ENCODE measurements around the gene UBR7.
"Not testable (repeated sequence)": the region's sequence is repeated elsewhere in the genome, so short reads cannot be mapped to it uniquely, and the experiment has no call there.

Gene UBR7

GRCh38 chr14:93171376-93171775, 35.7 kb upstream of the UBR7 start:
- Histone ChIP-seq H3K4me1 (ENCODE audit: insufficient read depth, low read length) (no peaks in the 10 kb centered on the region), H3K27ac (ENCODE audit: low read depth, low read length) (no peak overlapping the region), H3K9ac (ENCODE audit: low read depth, low read length) (no peak overlapping the region), H3K4me3 (ENCODE audit: low read length) (no peak overlapping the region), H3K9me3 (ENCODE audit: insufficient read depth, low read depth, low read length) (no peaks in the 10 kb centered on the region), H3K36me3 (ENCODE audit: insufficient read depth, low read length) (no peaks in the 10 kb centered on the region), H3K27me3 (ENCODE audit: insufficient read depth, low read length) (no peaks in the 10 kb centered on the region)
- 97% methylated on average over 4 of the region's 4 CpGs for WGBS

GRCh38 chr14:93173943-93174395, 33.1 kb upstream of the UBR7 start:
- Histone ChIP-seq H3K27me3 (ENCODE audit: insufficient read depth, low read length) (no peaks in the 10 kb centered on the region), H3K9me3 (ENCODE audit: insufficient read depth, low read depth, low read length) (no peaks in the 10 kb centered on the region), H3K27ac (ENCODE audit: low read depth, low read length) (no peak overlapping the region), H3K36me3 (ENCODE audit: insufficient read depth, low read length) (no peaks in the 10 kb centered on the region), H3K4me1 (ENCODE audit: insufficient read depth, low read length) (no peaks in the 10 kb centered on the region), H3K4me3 (ENCODE audit: low read length) (no peak overlapping the region), H3K9ac (ENCODE audit: low read depth, low read length) (no peak overlapping the region)
- 78% methylated on average over 9 of the region's 10 CpGs for WGBS

GRCh38 chr14:93174731-93175130, 32.3 kb upstream of the UBR7 start:
- H3K27me3 ChIP-seq (ENCODE audit: insufficient read depth, low read length); H3K4me3 ChIP-seq (ENCODE audit: low read length); H3K9me3 ChIP-seq (ENCODE audit: insufficient read depth, low read depth, low read length); H3K36me3 ChIP-seq (ENCODE audit: insufficient read depth, low read length); H3K4me1 ChIP-seq (ENCODE audit: insufficient read depth, low read length); H3K27ac ChIP-seq (ENCODE audit: low read depth, low read length); H3K9ac ChIP-seq (ENCODE audit: low read depth, low read length): not testable (repeated sequence)
- 90% methylated on average over 5 of the region's 5 CpGs for WGBS

- Histone ChIP-seq H3K9ac (ENCODE audit: low read depth, low read length) (no peak overlapping the region), H3K4me1 (ENCODE audit: insufficient read depth, low read length) (no peaks in the 10 kb centered on the region), H3K36me3 (ENCODE audit: insufficient read depth, low read length) (no peaks in the 10 kb centered on the region), H3K9me3 (ENCODE audit: insufficient read depth, low read depth, low read length) (no peaks in the 10 kb centered on the region), H3K27me3 (ENCODE audit: insufficient read depth, low read length) (no peaks in the 10 kb centered on the region), H3K4me3 (ENCODE audit: low read length) (no peak overlapping the region), H3K27ac (ENCODE audit: low read depth, low read length) (no peak overlapping the region)
- WGBS = 88% methylated on average over 5 of the region's 6 CpGs
Measured at GRCh38 chr14:93175492-93175891, 31.6 kb upstream of the UBR7 start.

- Histone ChIP-seq H3K4me1 (ENCODE audit: insufficient read depth, low read length) (no peaks in the 10 kb centered on the region), H3K9me3 (ENCODE audit: insufficient read depth, low read depth, low read length) (no peaks in the 10 kb centered on the region), H3K27ac (ENCODE audit: low read depth, low read length) (no peak overlapping the region), H3K36me3 (ENCODE audit: insufficient read depth, low read length) (peaks cover 23% of the 10 kb centered on the region), H3K27me3 (ENCODE audit: insufficient read depth, low read length) (no peaks in the 10 kb centered on the region), H3K4me3 (ENCODE audit: low read length) (peak overlapping the region; percentile 98), H3K9ac (ENCODE audit: low read depth, low read length) (peak overlapping the region; percentile 91)
- 50% methylated on average over 17 of the region's 17 CpGs for WGBS
Measured at GRCh38 chr14:93183596-93184317, 23.3 kb upstream of the UBR7 start.

- H3K4me1 ChIP-seq (ENCODE audit: insufficient read depth, low read length) = no peaks in the 10 kb centered on the region
- H3K9ac ChIP-seq (ENCODE audit: low read depth, low read length) = peak within 1 kb of the TSS; percentile 91
- H3K36me3 ChIP-seq (ENCODE audit: insufficient read depth, low read length) = peaks cover 28% of the 10 kb centered on the region
- WGBS = under 1% methylated on average over 124 of the region's 124 CpGs
- H3K27ac ChIP-seq (ENCODE audit: low read depth, low read length) = peak within 1 kb of the TSS; percentile 94
- H3K4me3 ChIP-seq (ENCODE audit: low read length) = peak within 1 kb of the TSS; percentile 98
- H3K9me3 ChIP-seq (ENCODE audit: insufficient read depth, low read depth, low read length) = no peaks in the 10 kb centered on the region
- H3K27me3 ChIP-seq (ENCODE audit: insufficient read depth, low read length) = no peaks in the 10 kb centered on the region
Measured at GRCh38 chr14:93184391-93185348, 22.4 kb upstream of the UBR7 start, which contains the start of the genes LYSET and MOAP1. Gene LYSET (plus strand): TSS chr14:93185317. CDS start chr14:93185406, 89 bp downstream. Gene MOAP1 (minus strand): TSS chr14:93184897. CDS start chr14:93184242, 655 bp downstream.

- H3K9me3 ChIP-seq (ENCODE audit: insufficient read depth, low read depth, low read length) = no peaks in the 10 kb centered on the region
- H3K4me1 ChIP-seq (ENCODE audit: insufficient read depth, low read length) = no peaks in the 10 kb centered on the region
- H3K27me3 ChIP-seq (ENCODE audit: insufficient read depth, low read length) = no peaks in the 10 kb centered on the region
- peak overlapping the region; percentile 88 for H3K9ac ChIP-seq (ENCODE audit: low read depth, low read length)
- peak overlapping the region; percentile 98 for H3K4me3 ChIP-seq (ENCODE audit: low read length)
- peaks cover 28% of the 10 kb centered on the region for H3K36me3 ChIP-seq (ENCODE audit: insufficient read depth, low read length)
- peak overlapping the region; percentile 94 for H3K27ac ChIP-seq (ENCODE audit: low read depth, low read length)
- WGBS = 4% methylated on average over 10 of the region's 10 CpGs
Measured at GRCh38 chr14:93185349-93185720, 21.7 kb upstream of the UBR7 start.

GRCh38 chr14:93186466-93186865, 20.6 kb upstream of the UBR7 start:
- Histone ChIP-seq H3K27ac (ENCODE audit: low read depth, low read length) (no peak overlapping the region), H3K36me3 (ENCODE audit: insufficient read depth, low read length) (peaks cover 28% of the 10 kb centered on the region), H3K4me1 (ENCODE audit: insufficient read depth, low read length) (no peaks in the 10 kb centered on the region), H3K9me3 (ENCODE audit: insufficient read depth, low read depth, low read length) (no peaks in the 10 kb centered on the region), H3K9ac (ENCODE audit: low read depth, low read length) (no peak overlapping the region), H3K4me3 (ENCODE audit: low read length) (no peak overlapping the region), H3K27me3 (ENCODE audit: insufficient read depth, low read length) (no peaks in the 10 kb centered on the region)
- WGBS = 93% methylated on average over 6 of the region's 6 CpGs

- H3K4me3 ChIP-seq (ENCODE audit: low read length) = no peak overlapping the region
- H3K4me1 ChIP-seq (ENCODE audit: insufficient read depth, low read length) = no peaks in the 10 kb centered on the region
- 100% methylated on average over 3 of the region's 3 CpGs for WGBS
- no peak overlapping the region for H3K9ac ChIP-seq (ENCODE audit: low read depth, low read length)
- peaks cover 28% of the 10 kb centered on the region for H3K36me3 ChIP-seq (ENCODE audit: insufficient read depth, low read length)
- H3K27ac ChIP-seq (ENCODE audit: low read depth, low read length) = no peak overlapping the region
- no peaks in the 10 kb centered on the region for H3K9me3 ChIP-seq (ENCODE audit: insufficient read depth, low read depth, low read length)
- H3K27me3 ChIP-seq (ENCODE audit: insufficient read depth, low read length) = no peaks in the 10 kb centered on the region
Measured at GRCh38 chr14:93186956-93187355, 20.1 kb upstream of the UBR7 start.

- H3K27ac ChIP-seq (ENCODE audit: low read depth, low read length) = no peak overlapping the region
- H3K9ac ChIP-seq (ENCODE audit: low read depth, low read length) = no peak overlapping the region
- no peaks in the 10 kb centered on the region for H3K9me3 ChIP-seq (ENCODE audit: insufficient read depth, low read depth, low read length)
- H3K4me1 ChIP-seq (ENCODE audit: insufficient read depth, low read length) = no peaks in the 10 kb centered on the region
- WGBS = 98% methylated on average over 1 of the region's 1 CpG
- no peaks in the 10 kb centered on the region for H3K27me3 ChIP-seq (ENCODE audit: insufficient read depth, low read length)
- no peak overlapping the region for H3K4me3 ChIP-seq (ENCODE audit: low read length)
- no peaks in the 10 kb centered on the region for H3K36me3 ChIP-seq (ENCODE audit: insufficient read depth, low read length)
Measured at GRCh38 chr14:93195316-93195999, 11.6 kb upstream of the UBR7 start.

- Histone ChIP-seq H3K9me3 (ENCODE audit: insufficient read depth, low read depth, low read length) (no peaks in the 10 kb centered on the region), H3K9ac (ENCODE audit: low read depth, low read length) (no peak overlapping the region), H3K27ac (ENCODE audit: low read depth, low read length) (no peak overlapping the region), H3K27me3 (ENCODE audit: insufficient read depth, low read length) (no peaks in the 10 kb centered on the region), H3K4me1 (ENCODE audit: insufficient read depth, low read length) (no peaks in the 10 kb centered on the region), H3K4me3 (ENCODE audit: low read length) (no peak overlapping the region), H3K36me3 (ENCODE audit: insufficient read depth, low read length) (0 out of 2 replicates have a peak, but pooled peaks cover 2% of the 10 kb centered on the region)
- 96% methylated on average over 4 of the region's 4 CpGs for WGBS
Measured at GRCh38 chr14:93199031-93199430, 8.0 kb upstream of the UBR7 start.

Measured in HUES64 (cell line).